GM12891 (cell line): ENCODE data around the gene CORO1A.
"Not testable (repeated sequence)": the region's sequence is repeated elsewhere in the genome, so short reads cannot be mapped to it uniquely, and the experiment has no call there.

Experiments used
- POLR2A ChIP-seq: IDR thresholded peaks from 2 replicates; pipeline ENCODE4 v1.6.1; 2011; ENCODE audit warnings: low read depth, low read length, control low read depth
- TAF1 ChIP-seq: IDR thresholded peaks from 2 replicates; pipeline ENCODE4 v1.6.1; 2011; ENCODE audit warnings: low read depth, low read length, control low read depth

DNA sequence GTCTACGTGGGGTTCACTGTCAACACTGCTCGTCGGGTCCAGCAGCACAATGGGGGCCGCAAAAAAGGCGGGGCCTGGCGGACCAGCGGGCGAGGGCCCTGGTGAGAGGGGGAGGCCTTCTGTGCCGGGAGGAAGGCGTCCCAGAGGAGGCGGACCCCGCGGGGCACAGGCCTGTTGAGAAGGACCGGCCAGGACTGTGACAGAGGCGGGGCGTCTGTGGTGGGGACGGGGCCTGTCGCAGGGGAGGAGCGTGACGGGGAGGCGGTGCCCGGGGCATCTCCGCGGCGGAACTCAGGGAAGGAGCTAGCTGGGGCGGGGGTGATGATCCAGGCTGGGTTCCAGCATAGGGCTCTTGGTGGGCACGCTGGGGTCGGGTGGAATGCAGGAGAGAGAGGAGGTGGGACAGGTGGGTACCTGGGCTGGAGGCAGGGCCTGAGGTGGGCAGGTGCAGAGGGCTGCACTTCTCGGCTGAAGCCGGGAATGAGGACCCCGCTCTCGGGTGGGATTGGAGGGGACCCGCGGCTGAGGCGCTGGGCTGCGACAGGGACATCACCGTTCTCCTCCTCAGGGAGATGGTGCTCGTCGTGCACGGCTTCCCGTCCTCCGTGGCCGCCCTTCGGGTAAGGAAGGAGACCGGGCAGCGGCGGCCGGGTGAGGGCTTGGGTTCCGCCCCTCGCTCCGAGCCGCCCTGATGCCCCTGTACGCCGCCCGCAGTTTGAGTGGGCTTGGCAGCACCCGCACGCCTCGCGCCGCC, 10.9 kb downstream of the CORO1A start:
- not testable (repeated sequence) for TF ChIP-seq TAF1, POLR2A
